HepG2 (cell line): ENCODE data around the gene ART1. TPM values are rescaled to one million over a fixed set of nuclear protein-coding genes. Genes with fewer than 3 reads are reported as not detected.

Experiments
- KAT2B ChIP-seq: fragments of 150-350 bp; IDR thresholded peaks from 2 replicates; pipeline ENCODE4 v1.6.1; 2014; ENCODE audit warnings: low read depth, low read length, borderline replicate concordance
- MLLT10 ChIP-seq: sonication (generic); formaldehyde crosslinking; IDR thresholded peaks from 2 replicates; pipeline ENCODE4 v1.4.0; 2020; ENCODE audit warnings: missing genetic modification reagents
- RARG ChIP-seq: sonication (generic); formaldehyde crosslinking; IDR thresholded peaks from 2 replicates; pipeline ENCODE4 v1.4.0; 2020; ENCODE audit warnings: low read depth, mild to moderate bottlenecking, missing genetic modification reagents
- ZBTB7B ChIP-seq: sonication (generic); formaldehyde crosslinking; IDR thresholded peaks from 2 replicates; pipeline ENCODE4 v1.4.0; 2020; ENCODE audit warnings: missing genetic modification reagents
- ZNF607 ChIP-seq: sonication (generic); formaldehyde crosslinking; IDR thresholded peaks from 2 replicates; pipeline ENCODE4 v1.5.1; 2020; ENCODE audit warnings: missing genetic modification reagents, mild to moderate bottlenecking, borderline replicate concordance
- ZNF777 ChIP-seq: sonication (generic); formaldehyde crosslinking; IDR thresholded peaks from 2 replicates; pipeline ENCODE4 v1.4.0; 2020; ENCODE audit warnings: missing genetic modification reagents
- polyA plus RNA-seq, 8 experiments: library from polyadenylated mRNA; depleted of rRNA in 3 of 8; stranded (reverse) in 7 of 8; unstranded in 1 of 8; fragments of >200 nt; fragmentation: Illumina TruSeq in 4 of 8; extraction: Trizol in 4 of 8; gene quantifications; 2 replicates each; pipeline versions ENCODE4 v1.2.1 to v1.2.3, GENCODE V29; 2011 to 2016; ENCODE audit warnings: low read depth in 4 of 8, missing spikeins in 1 of 8, mixed read lengths in 1 of 8; ENCODE audit not compliant: insufficient read depth in 1 of 8
- total RNA-seq, 5 experiments: library from RNA; depleted of rRNA; stranded (reverse); fragments of >200 nt; fragmentation: Illumina TruSeq; extraction: Trizol; gene quantifications; 2 replicates each; pipeline ENCODE4 v1.2.3, GENCODE V29; 2016; ENCODE audit warnings: low read depth in 1 of 5
- TF ChIP-seq, protein P1 (sequence below): sonication (generic); formaldehyde crosslinking; IDR thresholded peaks from 2 replicates; pipeline ENCODE4 v1.9.0; 2021; ENCODE audit warnings: missing genetic modification reagents, mild to moderate bottlenecking, borderline replicate concordance
- TF ChIP-seq, protein P2 (sequence below): sonication (generic); formaldehyde crosslinking; IDR thresholded peaks from 2 replicates; pipeline ENCODE4 v1.5.1; 2020; ENCODE audit warnings: mild to moderate bottlenecking, missing genetic modification reagents, moderate library complexity
- TF ChIP-seq, protein P3 (sequence below): sonication (generic); formaldehyde crosslinking; IDR thresholded peaks from 2 replicates; pipeline ENCODE4 v1.4.0; 2020; ENCODE audit warnings: missing genetic modification reagents, borderline replicate concordance
- TF ChIP-seq, protein P4 (sequence below): sonication (generic); formaldehyde crosslinking; IDR thresholded peaks from 2 replicates; pipeline ENCODE4 v1.4.0; 2020; ENCODE audit warnings: missing genetic modification reagents, borderline replicate concordance

ART1 gene
- total and polyA plus RNA-seq, 2 of the 13 experiments (the other 11 are each of a cell fraction or from before 2014, with no cell fraction given): not detected

DNA sequence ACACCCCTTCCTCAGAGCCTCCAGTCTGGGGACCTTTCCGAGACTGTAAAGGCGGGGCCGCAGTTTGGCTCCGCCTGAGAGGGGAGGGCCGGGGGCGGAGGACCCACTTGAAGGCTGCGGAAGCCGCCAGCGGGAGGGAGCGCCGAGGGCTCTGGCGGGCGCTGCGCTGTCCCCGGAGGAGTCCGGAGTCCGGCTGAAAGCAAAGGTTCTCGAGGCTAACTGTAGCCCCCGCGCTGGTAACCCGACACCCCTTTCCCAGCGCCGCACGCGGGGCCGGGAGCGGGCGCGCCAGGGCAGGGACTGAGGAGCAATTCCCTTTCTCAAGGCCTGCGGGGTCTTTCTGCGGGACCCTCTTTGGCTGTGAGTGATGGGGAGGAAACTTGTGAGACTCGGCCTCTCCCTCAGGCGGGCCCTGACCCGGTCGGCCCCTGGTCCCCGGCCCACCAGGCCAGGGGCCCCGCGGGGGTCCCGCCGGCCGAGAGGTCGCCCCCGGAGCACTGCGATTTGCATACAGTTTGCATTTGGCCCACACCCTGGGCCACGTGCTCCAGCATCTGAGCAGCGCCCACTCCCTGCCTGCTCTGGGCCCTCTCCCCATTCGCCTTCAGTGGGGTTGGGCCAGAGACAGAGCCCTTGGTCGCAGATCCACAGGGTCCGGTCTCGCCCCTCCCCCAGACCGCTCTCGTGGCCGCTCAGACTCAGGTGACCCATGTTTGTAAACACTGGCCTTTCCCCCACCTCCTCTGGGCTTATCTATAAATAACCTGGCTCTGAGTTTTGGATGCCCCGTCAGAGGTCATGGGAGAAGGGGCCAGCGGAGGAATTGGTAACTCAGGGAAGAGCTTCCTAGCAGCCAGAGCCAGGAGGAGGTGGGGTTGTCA is 2.6 kb upstream of the ART1 start (continued):
- TF ChIP-seq, protein P1, sequence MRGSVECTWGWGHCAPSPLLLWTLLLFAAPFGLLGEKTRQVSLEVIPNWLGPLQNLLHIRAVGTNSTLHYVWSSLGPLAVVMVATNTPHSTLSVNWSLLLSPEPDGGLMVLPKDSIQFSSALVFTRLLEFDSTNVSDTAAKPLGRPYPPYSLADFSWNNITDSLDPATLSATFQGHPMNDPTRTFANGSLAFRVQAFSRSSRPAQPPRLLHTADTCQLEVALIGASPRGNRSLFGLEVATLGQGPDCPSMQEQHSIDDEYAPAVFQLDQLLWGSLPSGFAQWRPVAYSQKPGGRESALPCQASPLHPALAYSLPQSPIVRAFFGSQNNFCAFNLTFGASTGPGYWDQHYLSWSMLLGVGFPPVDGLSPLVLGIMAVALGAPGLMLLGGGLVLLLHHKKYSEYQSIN (CRISPR knock-in tag): no peak
- TF ChIP-seq, protein P2, sequence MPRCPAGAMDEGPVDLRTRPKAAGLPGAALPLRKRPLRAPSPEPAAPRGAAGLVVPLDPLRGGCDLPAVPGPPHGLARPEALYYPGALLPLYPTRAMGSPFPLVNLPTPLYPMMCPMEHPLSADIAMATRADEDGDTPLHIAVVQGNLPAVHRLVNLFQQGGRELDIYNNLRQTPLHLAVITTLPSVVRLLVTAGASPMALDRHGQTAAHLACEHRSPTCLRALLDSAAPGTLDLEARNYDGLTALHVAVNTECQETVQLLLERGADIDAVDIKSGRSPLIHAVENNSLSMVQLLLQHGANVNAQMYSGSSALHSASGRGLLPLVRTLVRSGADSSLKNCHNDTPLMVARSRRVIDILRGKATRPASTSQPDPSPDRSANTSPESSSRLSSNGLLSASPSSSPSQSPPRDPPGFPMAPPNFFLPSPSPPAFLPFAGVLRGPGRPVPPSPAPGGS (CRISPR knock-in tag): no peak
- peak; percentile 82; the same call in 1 of the 2 replicates for TF ChIP-seq ZBTB7B (CRISPR knock-in tag)
- TF ChIP-seq RARG (CRISPR knock-in tag): no peak
- TF ChIP-seq, protein P3, sequence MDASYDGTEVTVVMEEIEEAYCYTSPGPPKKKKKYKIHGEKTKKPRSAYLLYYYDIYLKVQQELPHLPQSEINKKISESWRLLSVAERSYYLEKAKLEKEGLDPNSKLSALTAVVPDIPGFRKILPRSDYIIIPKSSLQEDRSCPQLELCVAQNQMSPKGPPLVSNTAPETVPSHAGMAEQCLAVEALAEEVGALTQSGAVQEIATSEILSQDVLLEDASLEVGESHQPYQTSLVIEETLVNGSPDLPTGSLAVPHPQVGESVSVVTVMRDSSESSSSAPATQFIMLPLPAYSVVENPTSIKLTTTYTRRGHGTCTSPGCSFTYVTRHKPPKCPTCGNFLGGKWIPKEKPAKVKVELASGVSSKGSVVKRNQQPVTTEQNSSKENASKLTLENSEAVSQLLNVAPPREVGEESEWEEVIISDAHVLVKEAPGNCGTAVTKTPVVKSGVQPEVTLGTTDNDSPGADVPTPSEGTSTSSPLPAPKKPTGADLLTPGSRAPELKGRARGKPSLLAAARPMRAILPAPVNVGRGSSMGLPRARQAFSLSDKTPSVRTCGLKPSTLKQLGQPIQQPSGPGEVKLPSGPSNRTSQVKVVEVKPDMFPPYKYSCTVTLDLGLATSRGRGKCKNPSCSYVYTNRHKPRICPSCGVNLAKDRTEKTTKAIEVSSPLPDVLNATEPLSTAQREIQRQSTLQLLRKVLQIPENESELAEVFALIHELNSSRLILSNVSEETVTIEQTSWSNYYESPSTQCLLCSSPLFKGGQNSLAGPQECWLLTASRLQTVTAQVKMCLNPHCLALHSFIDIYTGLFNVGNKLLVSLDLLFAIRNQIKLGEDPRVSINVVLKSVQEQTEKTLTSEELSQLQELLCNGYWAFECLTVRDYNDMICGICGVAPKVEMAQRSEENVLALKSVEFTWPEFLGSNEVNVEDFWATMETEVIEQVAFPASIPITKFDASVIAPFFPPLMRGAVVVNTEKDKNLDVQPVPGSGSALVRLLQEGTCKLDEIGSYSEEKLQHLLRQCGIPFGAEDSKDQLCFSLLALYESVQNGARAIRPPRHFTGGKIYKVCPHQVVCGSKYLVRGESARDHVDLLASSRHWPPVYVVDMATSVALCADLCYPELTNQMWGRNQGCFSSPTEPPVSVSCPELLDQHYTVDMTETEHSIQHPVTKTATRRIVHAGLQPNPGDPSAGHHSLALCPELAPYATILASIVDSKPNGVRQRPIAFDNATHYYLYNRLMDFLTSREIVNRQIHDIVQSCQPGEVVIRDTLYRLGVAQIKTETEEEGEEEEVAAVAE (CRISPR knock-in tag): no peak
- no peak for TF ChIP-seq KAT2B
- TF ChIP-seq ZNF607 (CRISPR knock-in tag): 0 out of 2 replicates have a peak, but pooled peaks have one; percentile 26
- TF ChIP-seq MLLT10: no peak
- peak; percentile 44; the same call in 1 of the 2 replicates for TF ChIP-seq ZNF777 (CRISPR knock-in tag)
- TF ChIP-seq, protein P4, sequence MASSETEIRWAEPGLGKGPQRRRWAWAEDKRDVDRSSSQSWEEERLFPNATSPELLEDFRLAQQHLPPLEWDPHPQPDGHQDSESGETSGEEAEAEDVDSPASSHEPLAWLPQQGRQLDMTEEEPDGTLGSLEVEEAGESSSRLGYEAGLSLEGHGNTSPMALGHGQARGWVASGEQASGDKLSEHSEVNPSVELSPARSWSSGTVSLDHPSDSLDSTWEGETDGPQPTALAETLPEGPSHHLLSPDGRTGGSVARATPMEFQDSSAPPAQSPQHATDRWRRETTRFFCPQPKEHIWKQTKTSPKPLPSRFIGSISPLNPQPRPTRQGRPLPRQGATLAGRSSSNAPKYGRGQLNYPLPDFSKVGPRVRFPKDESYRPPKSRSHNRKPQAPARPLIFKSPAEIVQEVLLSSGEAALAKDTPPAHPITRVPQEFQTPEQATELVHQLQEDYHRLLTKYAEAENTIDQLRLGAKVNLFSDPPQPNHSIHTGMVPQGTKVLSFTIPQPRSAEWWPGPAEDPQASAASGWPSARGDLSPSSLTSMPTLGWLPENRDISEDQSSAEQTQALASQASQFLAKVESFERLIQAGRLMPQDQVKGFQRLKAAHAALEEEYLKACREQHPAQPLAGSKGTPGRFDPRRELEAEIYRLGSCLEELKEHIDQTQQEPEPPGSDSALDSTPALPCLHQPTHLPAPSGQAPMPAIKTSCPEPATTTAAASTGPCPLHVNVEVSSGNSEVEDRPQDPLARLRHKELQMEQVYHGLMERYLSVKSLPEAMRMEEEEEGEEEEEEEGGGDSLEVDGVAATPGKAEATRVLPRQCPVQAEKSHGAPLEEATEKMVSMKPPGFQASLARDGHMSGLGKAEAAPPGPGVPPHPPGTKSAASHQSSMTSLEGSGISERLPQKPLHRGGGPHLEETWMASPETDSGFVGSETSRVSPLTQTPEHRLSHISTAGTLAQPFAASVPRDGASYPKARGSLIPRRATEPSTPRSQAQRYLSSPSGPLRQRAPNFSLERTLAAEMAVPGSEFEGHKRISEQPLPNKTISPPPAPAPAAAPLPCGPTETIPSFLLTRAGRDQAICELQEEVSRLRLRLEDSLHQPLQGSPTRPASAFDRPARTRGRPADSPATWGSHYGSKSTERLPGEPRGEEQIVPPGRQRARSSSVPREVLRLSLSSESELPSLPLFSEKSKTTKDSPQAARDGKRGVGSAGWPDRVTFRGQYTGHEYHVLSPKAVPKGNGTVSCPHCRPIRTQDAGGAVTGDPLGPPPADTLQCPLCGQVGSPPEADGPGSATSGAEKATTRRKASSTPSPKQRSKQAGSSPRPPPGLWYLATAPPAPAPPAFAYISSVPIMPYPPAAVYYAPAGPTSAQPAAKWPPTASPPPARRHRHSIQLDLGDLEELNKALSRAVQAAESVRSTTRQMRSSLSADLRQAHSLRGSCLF (CRISPR knock-in tag): no peak
